ENCODE measurements around the gene GPAM.

DNA sequence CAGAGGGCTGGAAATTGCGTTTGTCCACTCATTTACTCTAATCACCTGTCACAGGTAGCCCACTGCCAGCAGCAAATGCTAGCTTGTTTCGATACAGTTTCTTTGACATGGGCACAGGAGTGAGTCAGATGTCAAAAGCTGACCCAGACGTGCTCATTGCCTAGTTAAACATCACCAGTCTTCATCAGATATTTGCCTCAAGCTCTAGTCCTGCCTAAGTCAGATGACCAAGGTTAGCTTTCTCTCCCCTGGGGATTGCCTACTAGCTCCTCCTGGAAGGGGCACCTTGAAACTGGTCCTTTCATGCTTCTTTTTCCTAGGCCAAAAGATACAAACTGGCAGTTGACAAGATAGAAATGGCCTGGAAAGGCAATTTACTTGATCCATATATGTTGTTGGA lies 35.2 kb downstream of the GPAM start:
- no peak for TF ChIP-seq JUN (IDR thresholded peaks at IDR 0.05; ENCODE audit: low read depth, low read length)
- TF ChIP-seq, protein P1, sequence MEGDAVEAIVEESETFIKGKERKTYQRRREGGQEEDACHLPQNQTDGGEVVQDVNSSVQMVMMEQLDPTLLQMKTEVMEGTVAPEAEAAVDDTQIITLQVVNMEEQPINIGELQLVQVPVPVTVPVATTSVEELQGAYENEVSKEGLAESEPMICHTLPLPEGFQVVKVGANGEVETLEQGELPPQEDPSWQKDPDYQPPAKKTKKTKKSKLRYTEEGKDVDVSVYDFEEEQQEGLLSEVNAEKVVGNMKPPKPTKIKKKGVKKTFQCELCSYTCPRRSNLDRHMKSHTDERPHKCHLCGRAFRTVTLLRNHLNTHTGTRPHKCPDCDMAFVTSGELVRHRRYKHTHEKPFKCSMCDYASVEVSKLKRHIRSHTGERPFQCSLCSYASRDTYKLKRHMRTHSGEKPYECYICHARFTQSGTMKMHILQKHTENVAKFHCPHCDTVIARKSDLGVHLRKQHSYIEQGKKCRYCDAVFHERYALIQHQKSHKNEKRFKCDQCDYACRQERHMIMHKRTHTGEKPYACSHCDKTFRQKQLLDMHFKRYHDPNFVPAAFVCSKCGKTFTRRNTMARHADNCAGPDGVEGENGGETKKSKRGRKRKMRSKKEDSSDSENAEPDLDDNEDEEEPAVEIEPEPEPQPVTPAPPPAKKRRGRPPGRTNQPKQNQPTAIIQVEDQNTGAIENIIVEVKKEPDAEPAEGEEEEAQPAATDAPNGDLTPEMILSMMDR (IDR thresholded peaks at IDR 0.05; ENCODE audit: control extremely low read depth in 1 of 3, insufficient read depth in 1 of 3, low read depth in 1 of 3, low read length in 3 of 3), result no peak
- TF ChIP-seq SP1 (IDR thresholded peaks at IDR 0.05; ENCODE audit: low read depth, low read length), result no peak
- TF ChIP-seq JUND (IDR thresholded peaks at IDR 0.05; ENCODE audit: low read length), result no peak

Data from H1 (cell line).